ENCODE measurements around the gene STRIP1. TPM values are rescaled to one million over a fixed set of nuclear protein-coding genes. Genes with fewer than 3 reads are reported as not detected.
"Not testable (repeated sequence)": the region's sequence is repeated elsewhere in the genome, so short reads cannot be mapped to it uniquely, and the experiment has no call there.

Gene STRIP1
- polyA plus RNA-seq, 2 of the 4 experiments (the other 2 are of a cell fraction): 16.4 to 16.7 TPM

GRCh38 chr1:110074166-110074565 lies 39.7 kb downstream of the STRIP1 start:
- TF ChIP-seq KDM5A (IDR thresholded peaks at IDR 0.05) (no peak), SREBF2 (IDR thresholded peaks at IDR 0.05) (no peak), SMC3 (IDR thresholded peaks at IDR 0.05) (no peak), MAZ (IDR thresholded peaks at IDR 0.05; ENCODE audit: borderline replicate concordance, low read depth, low read length) (no peak), MAX (IDR thresholded peaks at IDR 0.05) (no peak), HOXB5 (CRISPR knock-in tag; IDR thresholded peaks at IDR 0.05) (no peak), ZFP36 (IDR thresholded peaks at IDR 0.05; ENCODE audit: borderline replicate concordance, partially characterized antibody) (no peak), JUNB (IDR thresholded peaks at IDR 0.05) (no peak), CHD2 (IDR thresholded peaks at IDR 0.05; ENCODE audit: low read length, partially characterized antibody) (no peak), FOSB (CRISPR knock-in tag; IDR thresholded peaks at IDR 0.05) (no peak), ZSCAN20 (CRISPR knock-in tag; IDR thresholded peaks at IDR 0.05) (no peak), RARB (CRISPR knock-in tag; IDR thresholded peaks at IDR 0.05) (no peak), MYC (IDR thresholded peaks at IDR 0.05; ENCODE audit: borderline replicate concordance, low read length) (no peak)
- FAIRE-seq: no peak
- ATAC-seq: no peak

GRCh38 chr1:110076789-110077500 lies 42.5 kb downstream of the STRIP1 start:
- Histone ChIP-seq H3K4me2 (no peak overlapping the region), H3K4me1 (no peaks in the 10 kb centered on the region), H3K4me3 (no peak overlapping the region), H3K27ac (no peak overlapping the region), H3K9me3 (no peaks in the 10 kb centered on the region)
- 53% methylated on average over 2 of the region's 3 CpGs for WGBS (ENCODE audit: missing lambda C conversion rate)
- ChIA-PET CTCF (interaction anchor here (1.4 to 4.5 kb wide), 5 partner anchors 11 to 25 kb away, joined by 3 to 22 read pairs (median 10); no protein-coding TSS in a partner anchor), POLR2A (no interaction called here)
- TF ChIP-seq FOSB (CRISPR knock-in tag; IDR thresholded peaks at IDR 0.05) (no peak), BCL3 (IDR thresholded peaks at IDR 0.05) (no peak), HEYL (CRISPR knock-in tag; IDR thresholded peaks at IDR 0.05) (no peak), ZNF302 (CRISPR knock-in tag; IDR thresholded peaks at IDR 0.05) (no peak), POLR2AphosphoS2 (conservative IDR thresholded peaks at IDR 0.05; ENCODE audit: low read length) (no peak), HES2 (IDR thresholded peaks at IDR 0.05) (no peak), GATA3 (IDR thresholded peaks at IDR 0.05; ENCODE audit: borderline replicate concordance) (no peak), RAD21 (conservative IDR thresholded peaks at IDR 0.05 in 1 of 2, IDR thresholded peaks at IDR 0.05 in 1 of 2) (no peak), ZFP36 (IDR thresholded peaks at IDR 0.05; ENCODE audit: borderline replicate concordance, partially characterized antibody) (no peak), MAX (IDR thresholded peaks at IDR 0.05) (no peak), NFE2L2 (conservative IDR thresholded peaks at IDR 0.05; ENCODE audit: low read length) (no peak), FOXS1 (CRISPR knock-in tag; IDR thresholded peaks at IDR 0.05) (no peak), EHMT2 (IDR thresholded peaks at IDR 0.05; ENCODE audit: low read depth) (no peak), CHD4 (IDR thresholded peaks at IDR 0.05; ENCODE audit: borderline replicate concordance) (no peak), TFCP2L1 (CRISPR knock-in tag; IDR thresholded peaks at IDR 0.05) (no peak)
- FAIRE-seq: no peak
- no peak for ATAC-seq
- no peak for DNase-seq (ENCODE audit: low read depth in 1 of 2, low spot score in 1 of 2)

More at GRCh38 chr1:110074166-110074565, 39.7 kb downstream of the STRIP1 start:
- CTCF ChIA-PET: interaction anchor here (0.7 to 1.7 kb wide), 3 partner anchors 21 to 32 kb away, joined by 3 to 6 read pairs (median 4); no protein-coding TSS in a partner anchor
- Histone ChIP-seq H3K9me3 (no peaks in the 10 kb centered on the region), H3K4me2 (no peak overlapping the region), H3K4me1 (no peaks in the 10 kb centered on the region), H3K27ac (no peak overlapping the region), H3K4me3 (no peak overlapping the region)
- WGBS (ENCODE audit: missing lambda C conversion rate): 47% methylated on average over 4 of the region's 4 CpGs
- POLR2A ChIA-PET: no interaction called here
- no peak for DNase-seq (ENCODE audit: low read depth in 1 of 2, low spot score in 1 of 2)

GRCh38 chr1:110079995-110080394 lies 45.6 kb downstream of the STRIP1 start:
- CTCF ChIA-PET: interaction anchor here (2.0 to 2.4 kb wide), 2 partner anchors 20 to 26 kb away, joined by 7 to 8 read pairs; no protein-coding TSS in a partner anchor
- DNase-seq (ENCODE audit: low read depth in 1 of 2, low spot score in 1 of 2); FAIRE-seq; POLR2A ChIA-PET; H3K9me3 ChIP-seq; H3K27ac ChIP-seq; H3K4me2 ChIP-seq; H3K4me3 ChIP-seq; ATAC-seq; H3K4me1 ChIP-seq: not testable (repeated sequence)
- WGBS (ENCODE audit: missing lambda C conversion rate): 78% methylated on average over 2 of the region's 2 CpGs
